Measurements from ENCODE around the gene RAB11FIP3.

DNA sequence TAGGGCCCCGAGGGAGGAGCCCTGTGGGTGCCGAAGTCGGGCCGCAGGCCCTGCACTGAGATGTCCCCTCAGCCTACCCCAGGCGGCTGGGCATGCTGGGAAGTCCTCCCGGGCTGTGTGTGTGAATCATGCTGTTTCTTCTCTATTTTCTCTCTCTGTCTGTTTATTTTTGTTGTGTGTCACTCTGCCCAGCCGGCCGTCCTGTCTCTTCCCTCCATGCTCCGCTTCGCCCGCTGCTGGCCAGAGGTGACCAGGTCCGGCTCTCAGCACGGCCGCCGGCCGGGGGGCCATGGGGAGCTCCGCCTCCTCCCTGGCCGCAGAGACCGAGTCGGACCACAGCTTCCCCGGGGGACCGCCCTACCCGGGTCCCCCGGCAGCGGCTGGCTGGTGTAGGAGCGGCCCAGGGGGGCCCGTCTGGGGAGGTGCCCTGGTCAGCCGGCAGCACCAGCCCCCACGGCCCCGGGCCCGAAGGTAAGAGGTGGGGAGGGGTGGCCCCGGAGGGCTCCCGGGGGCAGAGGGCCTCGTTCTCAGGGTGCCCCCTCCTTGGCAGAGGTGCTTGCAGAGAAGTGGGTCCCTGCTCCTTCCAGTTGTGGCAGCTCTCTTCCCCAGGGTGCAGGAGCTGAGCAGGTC lies 114.6 kb downstream of the RAB11FIP3 start:
- TF ChIP-seq, protein P1, sequence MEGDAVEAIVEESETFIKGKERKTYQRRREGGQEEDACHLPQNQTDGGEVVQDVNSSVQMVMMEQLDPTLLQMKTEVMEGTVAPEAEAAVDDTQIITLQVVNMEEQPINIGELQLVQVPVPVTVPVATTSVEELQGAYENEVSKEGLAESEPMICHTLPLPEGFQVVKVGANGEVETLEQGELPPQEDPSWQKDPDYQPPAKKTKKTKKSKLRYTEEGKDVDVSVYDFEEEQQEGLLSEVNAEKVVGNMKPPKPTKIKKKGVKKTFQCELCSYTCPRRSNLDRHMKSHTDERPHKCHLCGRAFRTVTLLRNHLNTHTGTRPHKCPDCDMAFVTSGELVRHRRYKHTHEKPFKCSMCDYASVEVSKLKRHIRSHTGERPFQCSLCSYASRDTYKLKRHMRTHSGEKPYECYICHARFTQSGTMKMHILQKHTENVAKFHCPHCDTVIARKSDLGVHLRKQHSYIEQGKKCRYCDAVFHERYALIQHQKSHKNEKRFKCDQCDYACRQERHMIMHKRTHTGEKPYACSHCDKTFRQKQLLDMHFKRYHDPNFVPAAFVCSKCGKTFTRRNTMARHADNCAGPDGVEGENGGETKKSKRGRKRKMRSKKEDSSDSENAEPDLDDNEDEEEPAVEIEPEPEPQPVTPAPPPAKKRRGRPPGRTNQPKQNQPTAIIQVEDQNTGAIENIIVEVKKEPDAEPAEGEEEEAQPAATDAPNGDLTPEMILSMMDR (IDR thresholded peaks at IDR 0.05): no peak
- no peak for TF ChIP-seq POLR2A (IDR thresholded peaks at IDR 0.05)

All from ovary (tissue), 3 donors.